HFF-Myc (cell line): Measurements from ENCODE around the gene CDR2L.

Experiments
- DNase-seq: peaks from one replicate; pipeline ENCODE4 v3.0.0-alpha.2; 2011; ENCODE audit warnings: low read depth; ENCODE audit errors: extremely low read depth
- H3K4me3 ChIP-seq: replicated peaks from 2 replicates; pipeline ENCODE4 v1.5.1; 2011; ENCODE audit warnings: low read depth, mild to moderate bottlenecking, control low read depth, low read length
- CTCF ChIP-seq: IDR thresholded peaks from 2 replicates; pipeline ENCODE4 v1.5.1; 2012; ENCODE audit warnings: mild to moderate bottlenecking, low read depth, low read length, control low read depth; ENCODE audit errors: missing control alignments

CDR2L gene

GRCh38 chr17:74972973-74973328 lies 14.5 kb upstream of the CDR2L start:
- no peak overlapping the region for H3K4me3 ChIP-seq
- DNase-seq, result no peak
- no peak for TF ChIP-seq CTCF

GRCh38 chr17:74975943-74976342 lies 11.5 kb upstream of the CDR2L start:
- no peak overlapping the region for H3K4me3 ChIP-seq
- no peak for DNase-seq
- TF ChIP-seq CTCF, result no peak

GRCh38 chr17:74977802-74978201 lies 9.6 kb upstream of the CDR2L start:
- H3K4me3 ChIP-seq, result no peak overlapping the region
- no peak for DNase-seq
- TF ChIP-seq CTCF, result no peak

GRCh38 chr17:74978240-74978639 lies 9.2 kb upstream of the CDR2L start:
- DNase-seq, result no peak
- H3K4me3 ChIP-seq, result no peak overlapping the region
- TF ChIP-seq CTCF, result no peak

- TF ChIP-seq CTCF, result no peak
- H3K4me3 ChIP-seq, result no peak overlapping the region
- DNase-seq, result no peak
Observed at GRCh38 chr17:74979408-74980146, 7.9 kb upstream of the CDR2L start.

- DNase-seq, result no peak
- H3K4me3 ChIP-seq, result peak overlapping the region; percentile 56
- TF ChIP-seq CTCF, result no peak
Observed at GRCh38 chr17:74981318-74981978, 6.0 kb upstream of the CDR2L start.
